Stimulated activated CD8-positive, alpha-beta memory T cell treated with anti-CD3 and anti-CD28 coated beads, Interleukin-15, amount 100 ng/mL, for 24 hours (primary cell): ENCODE results near the gene ELP4.
"Not testable (repeated sequence)": the region's sequence is repeated elsewhere in the genome, so short reads cannot be mapped to it uniquely, and the experiment has no call there.

Experiments used
- DNase-seq: peaks from one replicate; pipeline ENCODE4 v3.0.0-alpha.2; 2020; ENCODE audit warnings: low read depth

Gene ELP4

DNA sequence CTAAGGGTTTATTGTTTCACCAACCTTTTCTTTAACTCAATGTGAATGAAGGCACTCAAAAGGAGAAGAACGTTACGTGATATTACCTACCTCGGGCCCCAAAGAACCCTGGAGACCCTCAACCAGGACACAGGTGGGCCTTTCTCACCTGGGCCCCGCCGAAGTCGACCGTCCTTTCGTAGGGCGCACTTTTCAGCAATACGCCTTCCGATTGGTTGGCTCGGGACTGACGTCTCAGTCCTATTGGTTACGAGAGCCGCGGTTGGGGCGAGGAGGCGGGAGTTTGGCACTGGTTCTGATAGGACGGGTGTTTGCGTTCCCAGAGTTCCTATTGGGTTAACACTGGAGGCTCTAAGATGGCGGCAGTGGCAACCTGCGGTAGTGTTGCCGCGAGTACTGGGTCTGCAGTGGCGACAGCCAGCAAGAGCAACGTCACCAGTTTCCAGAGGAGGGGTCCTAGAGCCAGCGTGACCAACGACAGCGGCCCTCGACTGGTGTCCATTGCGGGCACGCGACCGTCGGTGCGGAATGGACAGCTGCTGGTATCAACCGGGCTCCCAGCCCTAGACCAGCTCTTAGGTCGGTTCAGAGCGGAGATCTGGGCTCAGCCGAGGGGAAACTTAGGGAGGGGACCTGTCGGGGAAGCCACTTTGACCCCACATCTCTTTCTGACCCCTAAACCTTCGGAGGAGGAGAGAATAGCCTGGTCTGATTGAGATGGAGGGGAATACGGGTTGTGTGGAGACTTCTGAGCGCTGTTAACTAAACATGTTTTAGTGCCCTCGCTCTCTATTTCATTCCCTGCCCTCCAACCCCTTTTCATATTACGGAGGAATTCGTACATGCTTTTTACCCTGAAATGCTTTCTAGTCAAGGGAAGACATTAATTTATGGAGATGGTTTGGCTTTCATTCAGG lies at the start of gene ELP4, which contains the start of gene IMMP1L:
TSS of gene ELP4 (plus strand) at position 339 of the 917 bp plus-strand sequence. CDS start at position 357, 18 bp downstream.
TSS of gene IMMP1L (minus strand) at position 194 of the 917 bp plus-strand sequence. CDS start 46,346 bp downstream, outside the sequence.
- peak; percentile 76 for DNase-seq

- no peak for DNase-seq
Measured at GRCh38 chr11:31464436-31464835, 45.1 kb upstream of the ELP4 start.

- DNase-seq: no peak
Measured at GRCh38 chr11:31474083-31474482, 35.5 kb upstream of the ELP4 start.

DNA sequence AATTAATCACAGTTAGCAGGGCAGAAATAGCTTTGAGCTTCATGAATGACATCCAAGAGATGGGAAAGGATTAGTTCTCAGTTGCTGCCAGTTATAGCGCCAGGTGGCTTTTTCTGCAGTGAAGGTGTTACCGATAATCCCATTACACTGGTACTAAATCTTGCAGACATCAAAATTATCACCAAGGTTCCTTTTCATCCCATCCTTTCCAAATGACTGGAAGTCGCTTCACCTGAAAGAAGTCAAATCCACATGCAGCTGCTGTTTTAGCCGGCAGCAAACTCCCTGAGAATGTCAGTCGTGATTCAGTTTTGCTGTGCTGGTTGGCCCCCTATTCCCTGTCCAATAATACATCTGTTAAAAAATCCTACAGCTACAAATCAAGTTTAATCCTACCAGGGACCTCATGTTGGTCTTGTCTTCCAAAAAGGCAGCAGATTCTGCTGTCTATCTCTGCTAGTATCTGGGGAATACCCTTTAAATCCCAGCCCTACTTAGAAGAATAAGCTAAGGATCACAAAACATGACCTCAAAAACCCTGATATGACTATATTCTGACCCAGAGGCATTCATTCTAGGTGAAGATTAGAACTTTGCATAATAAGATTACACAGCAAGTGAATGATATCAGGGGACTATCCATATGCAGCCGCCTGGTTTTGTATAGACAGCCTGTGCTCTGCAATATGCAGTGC lies 31.9 kb upstream of the ELP4 start:
- DNase-seq: no peak

- no peak for DNase-seq
Measured at GRCh38 chr11:31478223-31478590, 31.4 kb upstream of the ELP4 start.

- DNase-seq: no peak
Measured at GRCh38 chr11:31479066-31479465, 30.5 kb upstream of the ELP4 start.

- no peak for DNase-seq
Measured at GRCh38 chr11:31480930-31481329, 28.6 kb upstream of the ELP4 start.

DNA sequence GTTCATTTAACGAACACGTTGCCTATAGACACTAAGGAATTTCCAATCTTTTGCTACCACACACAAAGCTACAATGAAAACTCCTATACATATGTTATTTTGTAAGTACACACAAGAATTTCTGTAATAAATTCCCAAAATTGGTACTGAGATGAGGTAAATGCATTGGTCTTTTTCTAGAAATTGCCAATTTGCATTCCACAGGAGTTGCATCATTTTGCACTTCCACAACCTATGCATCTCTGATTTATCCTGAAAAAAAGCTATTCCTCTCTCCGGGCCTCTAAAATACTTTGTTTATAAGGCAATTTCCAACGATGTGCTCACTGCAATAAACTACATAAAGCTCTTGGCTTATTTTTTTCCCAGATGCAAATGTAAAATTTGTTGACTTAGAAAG lies 25.1 kb upstream of the ELP4 start:
- DNase-seq: no peak

GRCh38 chr11:31487848-31488247 lies 21.7 kb upstream of the ELP4 start:
- DNase-seq: no peak

DNA sequence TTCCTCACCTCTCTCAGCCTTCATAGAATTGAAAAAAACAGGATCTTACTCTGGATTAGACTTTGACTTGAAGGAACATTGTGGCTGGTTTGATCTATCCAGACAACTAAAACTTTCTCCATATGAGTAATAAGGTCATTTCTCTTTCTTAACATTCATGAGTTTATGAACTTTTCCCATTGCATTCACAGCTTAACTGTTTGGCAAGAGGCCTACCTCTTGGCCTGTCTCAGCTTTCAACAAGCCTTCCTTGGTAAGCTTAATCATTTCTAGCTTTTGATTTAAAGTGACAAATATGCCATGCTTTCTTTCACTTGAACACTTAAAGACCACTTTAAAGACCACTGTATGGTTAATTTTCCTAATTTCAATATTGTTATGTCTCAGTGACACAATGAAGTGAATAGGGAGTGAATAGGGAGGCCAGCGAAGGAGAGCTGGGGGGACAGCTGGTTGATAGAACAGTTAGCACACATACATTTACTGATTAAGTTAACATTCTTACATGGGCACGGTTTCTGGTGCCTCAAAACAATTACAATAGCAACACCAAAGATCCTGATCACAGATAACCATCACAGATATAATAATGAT lies 17.1 kb upstream of the ELP4 start:
- no peak for DNase-seq

GRCh38 chr11:31493235-31493634 lies 16.3 kb upstream of the ELP4 start:
- no peak for DNase-seq

GRCh38 chr11:31493762-31494161 lies 15.8 kb upstream of the ELP4 start:
- DNase-seq: not testable (repeated sequence)

- no peak for DNase-seq
Measured at GRCh38 chr11:31499576-31500178, 9.9 kb upstream of the ELP4 start.

DNA sequence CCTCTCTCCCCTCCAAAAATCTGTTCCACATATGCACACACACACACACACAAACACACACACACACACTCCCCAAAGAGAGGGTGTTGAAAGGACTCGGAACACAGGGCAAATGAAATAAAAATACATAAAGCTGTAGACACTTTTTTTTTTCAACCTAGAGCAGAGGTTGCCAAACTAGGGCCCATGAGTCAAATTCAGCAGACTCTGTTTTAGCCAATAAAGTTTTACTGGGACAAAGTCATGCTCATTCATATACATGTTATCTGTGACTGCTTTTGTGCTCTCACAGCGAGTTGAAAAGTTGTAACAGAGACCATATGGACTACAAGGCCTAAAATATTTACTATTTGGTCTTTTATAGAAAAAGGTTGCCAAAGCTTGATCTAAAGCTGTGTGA lies 9.0 kb upstream of the ELP4 start:
- DNase-seq: no peak

GRCh38 chr11:31509051-31509428 lies 527 bp upstream of the ELP4 start:
- no peak for DNase-seq

DNA sequence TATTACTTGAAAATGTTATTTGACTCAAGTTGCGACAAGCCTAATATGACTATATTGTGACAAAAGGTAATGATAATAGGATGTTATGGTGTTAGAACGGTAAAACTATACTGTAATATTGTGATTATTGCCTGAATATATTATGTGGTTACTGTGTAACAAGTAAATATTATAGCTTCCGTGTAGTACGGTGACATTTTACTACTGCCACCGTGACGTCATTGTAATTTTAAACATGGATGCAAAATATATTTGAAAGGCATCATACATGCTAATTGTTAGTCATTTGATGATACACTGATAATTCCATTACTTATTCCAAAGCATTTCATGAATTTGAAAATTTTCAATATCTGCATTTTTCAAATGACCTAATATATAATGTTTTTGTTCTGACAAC lies 2.5 kb downstream of the ELP4 start:
- no peak for DNase-seq

- no peak for DNase-seq
Measured at GRCh38 chr11:31521497-31522150, 12.1 kb downstream of the ELP4 start.

- no peak for DNase-seq
Measured at GRCh38 chr11:31529189-31529588, 19.6 kb downstream of the ELP4 start.

GRCh38 chr11:31529701-31530100 lies 20.1 kb downstream of the ELP4 start:
- no peak for DNase-seq

- DNase-seq: no peak
Measured at GRCh38 chr11:31531293-31531692, 21.7 kb downstream of the ELP4 start.

DNA sequence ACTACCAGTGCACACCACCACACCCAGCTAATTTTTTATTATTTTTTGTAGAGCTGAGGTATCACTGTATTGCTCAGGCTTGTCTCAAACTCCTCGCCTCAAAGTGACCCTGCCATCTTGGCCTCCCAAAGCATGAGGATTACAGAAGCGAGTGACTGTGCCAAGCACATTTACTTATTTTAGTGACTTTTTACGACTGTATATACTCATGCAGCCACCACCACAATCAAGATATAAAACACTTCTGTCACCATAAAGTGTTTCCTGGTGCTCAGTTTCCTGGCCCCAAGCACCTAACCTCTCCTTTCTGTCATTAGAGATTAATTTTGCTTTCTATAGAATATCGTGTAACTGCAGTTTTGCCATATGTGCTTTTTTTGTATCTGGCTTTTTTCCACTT lies 25.9 kb downstream of the ELP4 start:
- DNase-seq: no peak

DNA sequence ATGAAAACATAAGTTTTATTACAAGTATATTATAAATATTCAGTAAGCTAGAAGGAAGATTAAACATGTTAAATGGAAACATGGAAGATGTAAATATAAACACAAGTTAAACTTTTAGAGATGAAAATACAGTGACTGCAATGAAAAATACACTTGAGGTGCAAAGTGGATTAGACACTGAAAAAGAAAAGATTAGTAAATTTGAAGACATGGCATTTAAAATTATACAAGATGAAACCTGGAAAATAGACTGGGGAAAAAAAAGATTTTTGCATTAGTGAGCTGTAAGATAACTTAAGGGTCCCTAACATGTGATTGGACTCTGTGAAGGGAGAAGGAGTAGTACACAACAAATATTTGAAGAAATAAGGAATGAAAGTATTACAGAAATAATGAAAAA lies 33.3 kb downstream of the ELP4 start:
- no peak for DNase-seq
